Calu3 (cell line): Measurements from ENCODE around the gene KY. TPM values are rescaled to one million over a fixed set of nuclear protein-coding genes. Genes with fewer than 3 reads are reported as not detected.

Experiments
- BruUV-seq: library from RNA; stranded (reverse); fragments of 400-500 nt; replicated peaks from 2 replicates; lab custom pipeline; 2021; lab: Mats Ljungman, UMichigan
- CTCF ChIA-PET: fragments of 300-600 bp; sonication (Branson Sonifier 250); formaldehyde crosslinking; loops from one replicate; lab custom pipeline; 2022; ENCODE audit warnings: antibody characterized with exemption; lab: Charles Lee
- DNase-seq: peaks from one replicate; pipeline ENCODE4 v3.0.0; 2022
- H3K27ac Mint-ChIP-seq: one replicate; pipeline ENCODE4 v1.8.0; 2022; ENCODE audit warnings: mixed read lengths; ENCODE audit not compliant: unreplicated experiment
- H3K27me3 Mint-ChIP-seq: one replicate; pipeline ENCODE4 v1.8.0; 2022; ENCODE audit warnings: mixed read lengths; ENCODE audit not compliant: unreplicated experiment
- H3K36me3 Mint-ChIP-seq: one replicate; pipeline ENCODE4 v1.8.0; 2022; ENCODE audit warnings: mild to moderate bottlenecking, moderate library complexity, mixed read lengths; ENCODE audit not compliant: insufficient read depth, unreplicated experiment
- H3K4me1 Mint-ChIP-seq: one replicate; pipeline ENCODE4 v1.8.0; 2022; ENCODE audit warnings: mild to moderate bottlenecking, low read depth, mixed read lengths; ENCODE audit not compliant: unreplicated experiment
- H3K4me3 Mint-ChIP-seq: one replicate; pipeline ENCODE4 v1.8.0; 2022; ENCODE audit warnings: mild to moderate bottlenecking, low read depth, moderate library complexity, mixed read lengths; ENCODE audit not compliant: unreplicated experiment
- H3K9me3 Mint-ChIP-seq: one replicate; pipeline ENCODE4 v1.8.0; 2022; ENCODE audit warnings: low read depth, mixed read lengths; ENCODE audit not compliant: unreplicated experiment
- CTCF ChIP-seq: fragments of 200-600 bp; IDR thresholded peaks from one replicate; pipeline ENCODE4 v1.8.0; 2022; ENCODE audit warnings: antibody characterized with exemption; ENCODE audit not compliant: unreplicated experiment
- intact Hi-C: fragments of 100-400 bp; cut with micrococcal nuclease; formaldehyde crosslinking; loops from one replicate; pipeline ENCODE4 v1.10.0; 2022; ENCODE audit not compliant: unreplicated experiment
- total RNA-seq: library from RNA; stranded (reverse); gene quantifications from 2 replicates; pipeline ENCODE4 v1.2.3, GENCODE V29; 2022

KY gene
- total RNA-seq, 1 experiment from 2014 or later = not detected

GRCh38 chr3:134608771-134609435 is 41.9 kb downstream of the KY start:
- no peak for DNase-seq
- BruUV-seq = no TSS peak
- no peak for TF ChIP-seq CTCF
- H3K36me3 Mint-ChIP-seq = no peaks in the 10 kb centered on the region
- H3K27me3 Mint-ChIP-seq = peaks cover 94% of the 10 kb centered on the region
- no peak overlapping the region for H3K27ac Mint-ChIP-seq
- H3K4me1 Mint-ChIP-seq = no peaks in the 10 kb centered on the region
- no peak overlapping the region for H3K4me3 Mint-ChIP-seq
- H3K9me3 Mint-ChIP-seq = no peaks in the 10 kb centered on the region
- intact Hi-C loops = no loop called here
- CTCF ChIA-PET = no interaction called here

DNA sequence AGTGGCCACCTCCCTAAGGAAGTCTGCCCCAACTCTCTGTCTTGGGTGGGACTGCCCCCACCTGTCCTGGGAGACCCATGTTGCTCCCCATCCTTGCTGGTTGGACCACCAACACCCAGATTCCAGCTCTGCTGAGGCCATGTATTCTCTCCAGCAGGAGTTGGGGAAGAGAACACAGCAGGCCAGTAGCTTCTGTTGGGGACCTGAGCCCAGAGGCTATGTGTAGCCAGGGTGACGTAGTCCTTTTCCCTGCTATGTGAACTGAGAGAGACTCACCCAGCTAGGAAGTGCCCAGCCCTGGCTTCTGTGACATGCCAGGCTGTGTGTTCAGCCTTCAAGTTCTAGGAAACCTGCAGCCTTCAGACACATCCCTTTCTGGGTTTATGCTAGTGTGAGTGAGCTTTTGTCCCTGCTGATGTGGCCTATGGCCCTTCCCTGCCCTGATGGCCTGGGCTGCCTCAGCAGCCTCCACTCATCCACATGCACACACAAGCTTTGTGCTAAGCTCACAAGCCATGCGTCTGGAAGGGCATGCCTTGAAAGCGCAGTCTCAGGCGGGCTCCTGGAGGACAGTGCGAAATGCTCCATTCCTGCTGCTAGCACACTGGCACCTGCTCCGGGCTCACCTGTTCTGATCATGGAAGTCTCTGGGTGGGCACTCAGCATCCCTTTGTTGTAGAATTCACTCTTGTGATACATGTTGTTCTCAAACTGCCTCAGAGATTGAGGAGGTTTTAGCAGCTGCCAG is 42.6 kb downstream of the KY start:
- no peak for TF ChIP-seq CTCF
- no peak overlapping the region for H3K4me3 Mint-ChIP-seq
- DNase-seq = no peak
- CTCF ChIA-PET = interaction anchor here (1.1 to 1.6 kb wide), 2 partner anchors 8 to 20 kb away, joined by 4 to 5 read pairs; no protein-coding TSS in a partner anchor
- no peaks in the 10 kb centered on the region for H3K9me3 Mint-ChIP-seq
- H3K36me3 Mint-ChIP-seq = no peaks in the 10 kb centered on the region
- intact Hi-C loops = no loop called here
- H3K4me1 Mint-ChIP-seq = no peaks in the 10 kb centered on the region
- H3K27ac Mint-ChIP-seq = no peak overlapping the region
- BruUV-seq = no TSS peak
- H3K27me3 Mint-ChIP-seq = peaks cover 90% of the 10 kb centered on the region

GRCh38 chr3:134607054-134608022 is 43.5 kb downstream of the KY start:
- intact Hi-C loops = no loop called here
- Mint-ChIP-seq H3K4me3 (no peak overlapping the region), H3K27me3 (peaks cover 90% of the 10 kb centered on the region), H3K4me1 (no peaks in the 10 kb centered on the region), H3K36me3 (no peaks in the 10 kb centered on the region), H3K27ac (no peak overlapping the region), H3K9me3 (no peaks in the 10 kb centered on the region)
- CTCF ChIA-PET = interaction anchor here (1.1 to 1.6 kb wide), 2 partner anchors 9 to 20 kb away, joined by 4 to 5 read pairs; no protein-coding TSS in a partner anchor
- TF ChIP-seq CTCF = no peak
- no TSS peak for BruUV-seq
- DNase-seq = no peak
